T-helper 2 cell (primary cell): ENCODE measurements around the gene COL27A1.
"Not testable (repeated sequence)": the region's sequence is repeated elsewhere in the genome, so short reads cannot be mapped to it uniquely, and the experiment has no call there.

Source experiments
- DNase-seq, 5 experiments: peaks; one replicate each; pipeline versions ENCODE4 v3.0.0 to v3.0.0-alpha.2; 2012 to 2022

Gene COL27A1

DNA sequence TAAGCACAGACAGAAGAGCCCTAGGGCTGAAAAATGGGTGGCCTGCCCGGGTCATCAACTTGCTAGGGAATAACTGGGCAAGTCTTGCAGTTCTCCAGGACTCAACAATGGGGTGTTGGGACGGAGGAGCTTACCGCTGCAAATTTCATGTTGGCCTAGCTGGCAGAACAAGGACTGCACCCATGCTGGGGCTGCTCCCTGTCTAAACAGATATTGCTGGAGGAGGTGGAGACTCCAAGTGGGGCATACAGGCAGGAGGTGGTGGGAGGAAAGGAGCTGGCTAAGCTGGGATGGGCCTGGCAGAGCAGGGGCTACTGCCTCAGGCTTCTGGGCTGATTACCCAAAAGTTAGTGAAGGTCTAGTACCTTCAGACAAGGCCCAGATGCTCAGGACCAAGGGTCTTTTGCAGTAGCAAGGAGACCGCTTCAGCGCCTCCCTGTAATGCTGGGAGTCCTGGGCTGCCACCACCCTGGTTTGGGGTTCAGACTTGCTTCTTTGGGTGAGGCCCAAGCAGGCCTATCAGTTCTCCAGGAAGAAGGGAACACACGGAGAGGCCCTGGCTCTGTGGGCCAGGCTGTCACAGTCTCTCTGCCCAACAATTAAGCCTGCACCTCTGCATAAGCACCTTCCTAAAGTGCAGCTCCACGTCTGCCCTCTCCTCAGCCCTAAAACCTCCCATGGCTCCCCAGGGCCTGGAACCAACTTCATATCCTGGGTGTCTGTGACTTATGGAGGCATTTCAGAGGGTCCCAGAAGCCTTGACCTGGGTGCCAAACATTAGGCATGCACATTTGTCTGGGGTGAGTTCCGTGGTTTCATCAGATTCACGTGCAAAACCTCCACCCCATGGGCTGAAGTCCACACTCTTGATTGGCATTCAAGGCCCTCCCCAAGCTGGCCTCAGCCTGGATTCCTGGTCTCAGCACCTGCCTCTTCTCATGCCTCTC is 32.0 kb upstream of the COL27A1 start:
- DNase-seq, result no peak

DNA sequence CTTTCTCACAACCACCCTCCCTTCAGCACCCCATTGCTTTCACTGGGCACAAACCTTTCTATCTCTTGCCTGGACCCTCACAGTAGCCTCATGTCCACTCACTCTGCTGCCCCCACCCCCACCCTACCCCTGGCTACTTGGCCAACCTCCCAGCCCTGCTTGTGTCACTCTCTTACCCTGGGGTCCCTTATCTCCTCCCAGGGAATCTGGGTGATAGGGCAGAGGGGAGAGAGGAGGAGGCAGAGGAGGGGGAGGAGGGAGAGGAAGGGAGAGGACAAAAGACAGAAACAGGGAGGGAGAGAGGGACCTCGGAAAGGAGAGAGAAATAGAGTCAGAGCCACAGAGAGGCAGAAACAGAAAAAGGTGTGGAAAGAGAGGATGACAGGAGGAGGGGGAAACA is 31.2 kb upstream of the COL27A1 start:
- no peak for DNase-seq

- DNase-seq, result no peak
Measured at GRCh38 chr9:114124666-114125475, 30.5 kb upstream of the COL27A1 start.

- no peak for DNase-seq
Measured at GRCh38 chr9:114125476-114126013, 29.8 kb upstream of the COL27A1 start.

GRCh38 chr9:114126247-114127060 is 28.9 kb upstream of the COL27A1 start:
- no peak for DNase-seq

GRCh38 chr9:114128759-114129158 is 26.6 kb upstream of the COL27A1 start:
- not testable (repeated sequence) for DNase-seq

- DNase-seq, result no peak
Measured at GRCh38 chr9:114130141-114130540, 25.2 kb upstream of the COL27A1 start.

GRCh38 chr9:114130624-114131277 is 24.6 kb upstream of the COL27A1 start:
- no peak for DNase-seq

GRCh38 chr9:114131808-114132549 is 23.4 kb upstream of the COL27A1 start:
- no peak for DNase-seq

GRCh38 chr9:114132550-114132918 is 22.8 kb upstream of the COL27A1 start:
- no peak for DNase-seq

GRCh38 chr9:114134827-114135396 is 20.4 kb upstream of the COL27A1 start:
- no peak for DNase-seq

DNA sequence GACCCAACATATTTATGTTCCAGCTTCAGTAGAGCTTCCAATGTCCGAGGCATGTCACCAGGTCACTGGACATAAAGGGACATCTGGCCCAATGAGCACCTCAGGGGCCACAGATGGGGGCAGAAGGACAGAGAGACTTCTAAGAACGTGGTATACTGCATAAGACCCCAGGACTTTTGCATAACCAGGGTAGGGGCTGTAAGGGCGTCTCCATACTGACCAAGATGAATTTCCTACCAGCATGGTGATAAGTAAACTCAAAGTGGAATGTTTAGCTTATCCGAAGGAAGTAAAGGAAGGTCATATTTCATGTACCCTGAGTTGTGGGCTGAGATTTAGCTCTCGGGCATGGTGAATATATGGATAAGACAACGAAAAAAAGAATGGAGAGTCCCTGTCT is 17.5 kb upstream of the COL27A1 start:
- DNase-seq, result no peak

GRCh38 chr9:114138552-114138971 is 16.8 kb upstream of the COL27A1 start:
- DNase-seq, result no peak

- no peak for DNase-seq
Measured at GRCh38 chr9:114139071-114139470, 16.3 kb upstream of the COL27A1 start.

DNA sequence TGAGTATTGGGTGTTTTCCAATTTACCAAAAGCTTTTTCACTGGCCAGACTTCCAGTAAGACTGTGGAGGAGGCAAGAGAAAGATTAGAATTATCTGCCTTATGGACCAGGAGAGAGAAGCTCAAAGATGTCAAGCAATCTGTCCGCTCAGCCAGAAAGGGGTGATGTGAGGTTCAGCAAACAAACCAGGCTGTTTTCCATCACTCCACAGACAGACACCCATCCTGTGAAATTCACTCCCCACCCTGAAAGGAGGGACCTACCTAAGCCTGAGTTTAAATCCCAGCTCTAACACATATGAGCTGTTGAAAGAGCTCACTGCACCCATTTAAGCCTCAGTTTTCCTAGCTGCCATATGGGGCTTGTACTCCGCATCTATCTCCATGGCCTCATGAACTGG is 14.9 kb upstream of the COL27A1 start:
- no peak for DNase-seq

GRCh38 chr9:114140850-114141249 is 14.5 kb upstream of the COL27A1 start:
- DNase-seq, result no peak

GRCh38 chr9:114141553-114142402 is 13.6 kb upstream of the COL27A1 start:
- DNase-seq, result no peak

DNA sequence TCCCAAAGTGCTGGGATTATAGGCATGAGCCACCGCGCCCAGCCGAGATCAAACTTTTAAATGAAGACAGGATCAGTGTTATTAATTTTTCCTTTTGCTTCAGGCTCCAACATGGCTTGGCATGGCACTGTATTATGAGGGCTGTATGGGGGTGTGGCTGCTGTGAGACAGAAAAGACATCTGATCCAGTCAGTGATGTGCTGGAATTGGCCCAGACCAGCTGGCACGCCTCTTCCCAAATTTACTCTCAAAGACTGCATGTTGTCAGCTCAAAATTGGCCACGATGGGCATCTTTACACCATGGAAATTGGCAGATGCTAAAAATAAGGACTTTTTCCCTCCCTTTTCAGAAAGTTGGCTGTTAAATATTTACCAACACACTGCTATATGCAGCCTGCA is 12.1 kb upstream of the COL27A1 start:
- no peak for DNase-seq

GRCh38 chr9:114146735-114147134 is 8.6 kb upstream of the COL27A1 start:
- no peak for DNase-seq

GRCh38 chr9:114149181-114149580 is 6.2 kb upstream of the COL27A1 start:
- no peak for DNase-seq
